GM12875 (cell line): ENCODE data around the gene TSHR.

Experiments used
- H3K4me3 ChIP-seq: one replicate; pipeline ENCODE4 v1.5.1; 2011; ENCODE audit warnings: low read depth, low read length, control low read depth
- TF ChIP-seq, protein P1 (sequence below): IDR thresholded peaks from 2 replicates; pipeline ENCODE4 v1.5.1; 2011; ENCODE audit warnings: low read depth, mild to moderate bottlenecking, control low read depth, inconsistent platforms, low read length, moderate library complexity, borderline replicate concordance; ENCODE audit not compliant: insufficient read depth

TSHR gene

DNA sequence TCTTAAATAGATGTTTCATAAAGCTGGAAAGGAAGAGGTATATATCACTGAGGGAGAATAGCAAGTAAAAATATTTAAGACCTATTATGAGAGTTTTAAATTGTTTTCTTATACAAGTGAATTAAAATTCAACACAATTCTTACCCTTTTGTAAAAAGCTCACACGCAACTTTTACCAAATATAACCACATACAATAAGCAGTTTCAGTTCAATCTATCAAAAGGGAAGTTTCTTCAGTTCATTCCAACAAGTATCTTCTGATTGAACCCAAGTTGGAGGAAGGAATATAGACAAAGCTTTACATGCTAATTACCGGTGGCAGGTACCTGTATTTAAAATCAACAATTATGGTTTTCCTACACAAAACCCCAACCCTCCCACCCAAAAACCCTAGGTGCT is 224.2 kb downstream of the TSHR start:
- H3K4me3 ChIP-seq, result no peak overlapping the region
- TF ChIP-seq, protein P1, sequence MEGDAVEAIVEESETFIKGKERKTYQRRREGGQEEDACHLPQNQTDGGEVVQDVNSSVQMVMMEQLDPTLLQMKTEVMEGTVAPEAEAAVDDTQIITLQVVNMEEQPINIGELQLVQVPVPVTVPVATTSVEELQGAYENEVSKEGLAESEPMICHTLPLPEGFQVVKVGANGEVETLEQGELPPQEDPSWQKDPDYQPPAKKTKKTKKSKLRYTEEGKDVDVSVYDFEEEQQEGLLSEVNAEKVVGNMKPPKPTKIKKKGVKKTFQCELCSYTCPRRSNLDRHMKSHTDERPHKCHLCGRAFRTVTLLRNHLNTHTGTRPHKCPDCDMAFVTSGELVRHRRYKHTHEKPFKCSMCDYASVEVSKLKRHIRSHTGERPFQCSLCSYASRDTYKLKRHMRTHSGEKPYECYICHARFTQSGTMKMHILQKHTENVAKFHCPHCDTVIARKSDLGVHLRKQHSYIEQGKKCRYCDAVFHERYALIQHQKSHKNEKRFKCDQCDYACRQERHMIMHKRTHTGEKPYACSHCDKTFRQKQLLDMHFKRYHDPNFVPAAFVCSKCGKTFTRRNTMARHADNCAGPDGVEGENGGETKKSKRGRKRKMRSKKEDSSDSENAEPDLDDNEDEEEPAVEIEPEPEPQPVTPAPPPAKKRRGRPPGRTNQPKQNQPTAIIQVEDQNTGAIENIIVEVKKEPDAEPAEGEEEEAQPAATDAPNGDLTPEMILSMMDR, result no peak

DNA sequence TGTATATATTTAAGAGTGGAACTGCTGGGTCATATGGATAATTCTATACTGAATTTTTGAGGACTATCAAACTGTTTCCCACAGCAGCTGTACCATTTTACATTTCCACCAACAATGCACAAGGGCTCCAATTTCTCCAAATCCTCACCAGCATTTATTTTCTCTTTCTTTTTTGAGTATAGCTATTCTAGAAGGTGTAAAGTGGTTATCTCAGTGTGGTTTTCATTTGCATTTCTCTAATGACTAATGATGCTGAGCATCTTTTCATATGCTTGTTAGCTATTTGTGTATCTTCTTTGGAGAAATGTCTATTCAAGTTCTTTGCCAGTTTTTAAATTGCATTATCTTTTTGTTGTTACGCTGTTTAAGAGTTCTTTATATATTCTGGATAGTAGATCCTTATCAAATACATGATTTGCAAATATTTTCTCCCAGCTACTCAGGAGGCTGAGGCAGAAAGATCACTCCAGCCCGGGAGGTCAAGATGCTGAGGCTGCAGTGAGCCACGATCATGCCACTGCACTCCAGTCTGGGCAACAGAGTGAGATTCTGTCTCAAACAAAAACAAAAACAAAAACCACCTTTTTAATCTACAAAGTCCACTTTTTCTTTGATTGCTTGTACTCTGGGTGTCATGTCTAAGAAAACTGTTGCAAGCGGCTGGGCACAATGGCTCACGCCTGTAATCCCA is 232.6 kb downstream of the TSHR start:
- no peak overlapping the region for H3K4me3 ChIP-seq
- TF ChIP-seq, protein P1, result no peak

- TF ChIP-seq, protein P1, result no peak
- H3K4me3 ChIP-seq, result no peak overlapping the region
These were observed 237.2 kb downstream of the TSHR start for GRCh38 chr14:81192594-81192993.

DNA sequence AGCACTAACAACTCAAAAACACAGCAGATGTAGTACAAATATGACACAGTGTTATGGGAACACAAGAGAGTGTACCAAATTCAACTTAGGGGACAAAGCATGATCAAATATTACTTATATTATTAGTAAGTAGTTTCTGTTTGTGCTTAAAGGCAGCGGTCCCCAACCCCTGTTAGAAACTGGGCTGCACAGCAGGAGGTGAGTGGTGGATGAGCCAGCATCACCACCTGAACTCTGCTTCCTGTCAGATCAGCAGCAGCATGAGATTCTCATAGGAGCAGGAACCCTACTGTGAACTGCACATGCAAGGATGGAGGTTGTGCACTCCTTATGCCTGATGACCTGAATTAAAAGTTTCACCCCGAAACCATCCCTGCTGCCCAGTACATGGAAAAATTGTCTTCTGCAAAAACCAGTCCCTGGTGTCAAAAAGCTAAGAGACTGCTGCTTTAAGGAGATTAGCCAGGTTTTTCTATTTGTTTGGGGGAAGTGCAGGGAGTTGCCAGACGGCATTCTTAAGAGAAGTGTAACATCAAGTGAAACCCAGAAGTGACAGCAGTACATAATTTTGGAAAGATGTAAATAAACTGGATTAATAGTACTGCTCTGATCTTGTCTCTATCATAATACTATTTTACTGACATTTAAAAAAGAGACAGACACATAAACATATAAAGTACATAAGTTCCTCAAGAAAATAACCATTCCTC is 238.7 kb downstream of the TSHR start:
- TF ChIP-seq, protein P1, result no peak
- H3K4me3 ChIP-seq, result no peak overlapping the region
